GM21737 (cell line): ENCODE measurements around the gene GGA3.

Source experiments
- ATAC-seq: cut with Tn5 transposase; IDR thresholded peaks from one replicate; pipeline ENCODE4 v1.9.1; 2021; ENCODE audit warnings: mild to moderate bottlenecking, moderate library complexity; ENCODE audit not compliant: unreplicated experiment

The GGA3 gene

GRCh38 chr17:75249564-75249963, 11.8 kb downstream of the GGA3 start:
- ATAC-seq, result no peak

GRCh38 chr17:75246404-75246803, 15.0 kb downstream of the GGA3 start:
- no peak for ATAC-seq

DNA sequence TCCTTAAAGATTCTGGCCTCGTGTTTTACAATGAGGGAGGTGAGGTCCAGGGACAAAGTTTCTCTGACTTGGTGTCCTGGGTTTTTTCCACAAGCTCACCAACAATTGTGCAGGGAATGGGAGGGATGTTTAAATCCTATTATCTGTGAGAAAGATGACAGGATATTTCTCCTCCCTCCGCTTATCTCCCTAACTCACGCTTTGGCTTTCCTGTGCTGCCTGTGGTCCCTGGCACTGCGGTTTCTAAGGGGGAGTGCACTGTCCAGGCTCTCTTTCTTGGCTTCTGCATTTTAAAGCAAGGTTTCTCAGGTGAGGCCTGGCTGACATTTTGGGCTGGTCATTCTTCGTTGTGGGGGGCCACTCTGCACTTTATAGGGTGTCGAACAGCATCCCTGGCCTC, 16.4 kb downstream of the GGA3 start:
- no peak for ATAC-seq

GRCh38 chr17:75244133-75244866, 17.1 kb downstream of the GGA3 start:
- ATAC-seq, result no peak

DNA sequence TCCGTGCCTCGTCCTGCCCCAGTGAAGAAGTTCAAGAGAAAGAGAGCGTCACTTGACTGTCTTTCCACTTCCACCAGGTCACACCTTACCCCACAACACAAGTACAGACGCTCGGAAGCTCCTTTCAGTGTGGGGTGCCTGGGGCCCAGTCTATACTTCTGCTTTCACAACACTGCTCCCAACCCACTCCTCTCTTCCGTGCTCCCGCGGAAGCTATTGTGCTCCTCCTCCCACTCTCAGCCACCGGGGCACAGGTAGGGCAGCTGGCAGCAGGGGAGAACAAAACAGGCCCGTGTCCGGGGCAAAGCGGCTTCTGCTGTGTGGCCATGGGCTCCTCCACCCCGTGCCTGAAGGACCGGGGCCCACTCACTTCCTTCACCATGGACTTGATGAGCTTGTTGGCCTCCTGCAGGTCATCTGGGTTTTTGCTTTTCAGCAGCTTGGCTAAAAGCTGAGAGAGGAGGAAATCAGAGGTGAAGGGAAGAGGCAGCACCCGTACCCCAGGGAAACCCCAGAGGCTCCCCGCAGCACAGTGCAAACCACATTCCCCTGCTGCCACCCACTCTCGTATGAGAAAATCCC, 18.9 kb downstream of the GGA3 start:
- no peak for ATAC-seq

GRCh38 chr17:75241996-75242460, 19.4 kb downstream of the GGA3 start:
- ATAC-seq, result no peak

GRCh38 chr17:75241502-75241901, 19.9 kb downstream of the GGA3 start:
- no peak for ATAC-seq

- ATAC-seq, result no peak
These were observed 20.3 kb downstream of the GGA3 start for GRCh38 chr17:75241143-75241430.

- ATAC-seq, result no peak
These were observed 20.8 kb downstream of the GGA3 start for GRCh38 chr17:75240394-75241142.

- no peak for ATAC-seq
These were observed 21.5 kb downstream of the GGA3 start for GRCh38 chr17:75239778-75240393.

DNA sequence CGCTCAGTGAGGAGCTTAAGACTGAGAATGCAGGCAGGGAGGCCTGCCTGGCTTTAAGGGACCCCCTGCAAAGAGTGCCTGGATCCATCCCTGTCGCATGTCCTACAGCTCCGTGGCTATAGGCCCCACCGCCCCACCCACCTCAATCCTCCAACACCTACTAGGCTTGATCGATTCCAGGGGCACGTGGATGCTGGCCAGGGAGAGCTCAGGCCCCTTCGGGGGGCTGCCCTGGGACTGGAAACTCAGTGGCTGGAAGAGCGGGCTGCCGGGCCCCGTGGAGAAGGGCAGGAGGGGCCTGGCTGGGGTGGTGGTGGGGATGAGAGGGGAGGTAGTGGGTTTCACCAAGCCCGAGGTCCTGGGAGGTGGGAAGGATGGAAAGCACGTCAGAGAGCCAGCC, 22.2 kb downstream of the GGA3 start:
- ATAC-seq, result no peak

DNA sequence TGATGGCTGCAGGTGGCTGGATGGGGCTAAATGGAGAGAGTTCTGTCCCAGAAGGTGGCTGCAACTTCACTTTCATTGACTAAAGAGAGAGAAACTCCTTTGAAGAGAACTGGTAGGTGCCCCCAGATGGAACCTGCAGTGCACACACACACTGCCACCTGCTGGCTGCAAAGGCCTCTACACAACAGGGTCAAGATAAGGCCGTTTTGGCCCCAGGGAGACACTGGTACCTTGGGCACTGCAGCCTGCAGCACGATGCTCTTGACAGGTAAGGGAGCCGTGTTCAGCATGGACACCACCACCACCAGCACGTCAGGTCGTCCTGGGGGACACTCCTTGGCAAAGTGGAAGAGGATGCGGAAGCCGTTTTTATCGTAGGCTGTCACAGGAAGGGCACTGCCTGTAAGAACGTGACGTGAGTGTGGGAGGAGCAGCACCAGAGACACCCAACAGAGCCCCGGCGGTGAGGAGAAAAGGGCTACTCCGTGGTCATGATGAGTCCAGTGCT, 22.7 kb downstream of the GGA3 start:
- no peak for ATAC-seq

- ATAC-seq, result no peak
These were observed 23.3 kb downstream of the GGA3 start for GRCh38 chr17:75238020-75238580.

- no peak for ATAC-seq
These were observed 24.0 kb downstream of the GGA3 start for GRCh38 chr17:75237100-75238014.

DNA sequence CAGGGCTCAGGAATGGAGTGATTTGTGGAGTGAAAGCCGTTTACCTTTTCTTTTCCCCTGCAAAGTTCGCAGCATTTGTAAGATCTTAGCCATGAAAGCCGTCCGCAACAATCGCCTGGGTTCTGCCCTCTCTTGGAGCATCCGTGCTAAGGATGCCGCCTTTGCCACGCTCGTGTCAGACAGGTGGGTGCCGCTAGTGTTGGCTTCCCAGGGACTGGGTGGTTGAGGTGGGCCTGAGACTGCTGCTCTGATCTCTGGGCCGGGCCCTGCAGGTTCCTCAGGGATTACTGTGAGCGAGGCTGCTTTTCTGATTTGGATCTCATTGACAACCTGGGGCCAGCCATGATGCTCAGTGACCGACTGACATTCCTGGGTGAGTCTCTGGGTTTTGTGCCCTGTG, 28.6 kb downstream of the GGA3 start:
- no peak for ATAC-seq

DNA sequence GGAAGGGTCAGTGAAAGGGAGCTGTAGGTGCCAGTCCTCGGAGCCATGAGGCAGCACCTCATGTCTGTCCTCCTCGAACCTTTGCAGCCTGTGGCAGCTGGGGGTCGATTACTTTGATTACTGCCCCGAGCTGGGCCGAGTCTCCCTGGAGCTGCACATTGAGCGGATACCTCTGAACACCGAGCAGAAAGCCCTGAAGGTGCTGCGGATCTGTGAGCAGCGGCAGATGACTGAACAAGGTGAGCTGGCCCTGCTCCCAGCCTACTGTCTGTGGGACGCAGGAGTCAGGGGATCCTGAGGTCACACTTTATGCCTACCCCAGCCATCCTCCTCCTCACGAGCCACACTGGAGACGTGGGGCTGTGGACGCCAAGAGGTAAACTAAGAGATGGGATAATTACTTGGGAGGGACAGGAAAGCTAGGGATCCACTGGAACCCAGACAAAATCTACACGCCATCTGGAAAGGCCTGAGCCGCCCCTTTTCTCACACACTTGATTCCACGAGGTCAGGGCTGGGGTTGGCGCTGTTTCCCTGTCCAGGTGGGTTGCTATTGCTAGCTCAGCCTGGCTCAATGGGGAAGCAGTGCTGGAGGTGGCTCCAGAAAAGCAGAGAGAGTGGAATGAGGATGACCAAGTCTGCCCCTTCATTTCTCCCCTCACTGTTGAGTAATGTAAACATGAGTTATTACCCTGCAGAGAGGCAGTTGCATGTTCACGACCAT, 29.5 kb downstream of the GGA3 start:
- no peak for ATAC-seq

DNA sequence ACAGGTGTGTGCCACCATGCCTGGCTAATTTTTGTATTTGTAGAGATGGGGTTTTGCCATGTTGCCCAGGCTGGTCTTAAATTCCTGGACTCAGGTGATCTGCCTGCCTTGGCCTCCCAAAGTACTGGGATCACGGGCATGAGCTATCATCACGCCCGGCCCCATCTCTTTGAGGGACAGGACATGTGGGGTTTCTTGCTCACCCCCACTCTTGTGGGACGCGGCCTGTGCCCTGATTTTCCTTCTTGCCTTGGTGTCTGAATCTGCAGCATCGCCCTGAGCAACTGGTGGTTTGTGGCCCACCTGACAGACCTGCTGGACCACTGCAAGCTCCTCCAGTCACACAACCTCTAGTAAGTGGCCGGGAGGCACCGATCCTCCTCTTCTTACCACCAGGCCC, 30.3 kb downstream of the GGA3 start:
- ATAC-seq, result no peak

DNA sequence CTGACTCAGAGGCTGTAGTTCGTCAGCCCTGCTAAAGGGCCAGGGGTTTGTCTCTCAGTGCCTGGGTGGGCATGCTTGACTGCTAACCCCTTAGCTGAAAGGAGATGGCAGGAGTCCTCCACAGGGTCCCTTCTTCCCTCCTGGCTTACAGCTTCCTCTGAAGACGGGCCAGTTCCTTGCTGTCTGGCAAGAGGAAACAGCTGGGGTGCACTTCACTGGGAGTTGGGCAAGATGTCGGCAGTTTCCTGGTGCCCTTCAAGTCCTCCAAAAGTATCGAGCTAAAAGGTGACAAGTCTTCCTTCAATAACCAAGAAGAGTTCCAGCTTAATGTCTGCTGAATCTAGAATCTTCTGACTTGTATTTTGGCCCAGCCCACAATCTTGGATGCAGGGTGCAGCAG, 32.6 kb downstream of the GGA3 start:
- no peak for ATAC-seq

DNA sequence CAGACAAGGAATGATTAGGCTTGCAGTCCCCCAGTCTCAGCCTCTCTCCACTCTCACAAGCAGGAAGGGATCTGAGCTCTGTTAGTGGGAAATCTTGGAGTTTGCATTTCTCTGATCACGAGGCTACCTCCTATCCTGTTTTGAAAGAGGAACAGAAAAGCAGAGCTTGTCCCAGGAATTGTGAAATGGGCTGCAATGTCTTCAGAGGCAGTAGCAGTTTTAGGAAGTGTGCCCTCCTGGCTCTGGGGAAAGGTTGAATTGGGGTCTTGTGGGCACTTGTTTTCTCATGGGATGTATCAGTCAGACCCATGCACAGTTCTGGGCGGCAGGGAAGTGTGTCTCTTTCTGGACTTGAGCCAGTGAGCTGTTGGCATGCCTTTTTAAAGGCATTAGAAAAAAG, 33.1 kb downstream of the GGA3 start:
- ATAC-seq, result no peak

GRCh38 chr17:75227729-75228128, 33.7 kb downstream of the GGA3 start:
- no peak for ATAC-seq
